Effector memory CD4-positive, alpha-beta T cell (primary cell): ENCODE results near the gene PEDS1.

Experiments
- DNase-seq, 3 donors: peaks; one replicate each; pipeline ENCODE4 v3.0.0-alpha.2; 2020
- H3K27ac ChIP-seq: 2 replicates; pipeline ENCODE4 v1.7.0; 2013; ENCODE audit warnings: mild to moderate bottlenecking, low read length, moderate library complexity; ENCODE audit not compliant: insufficient read depth, poor library complexity, severe bottlenecking
- H3K27me3 ChIP-seq: replicated peaks from 2 replicates; pipeline ENCODE4 v1.7.0; 2013; ENCODE audit warnings: mild to moderate bottlenecking, low read length; ENCODE audit not compliant: insufficient read depth, control insufficient read depth, poor library complexity, severe bottlenecking
- H3K36me3 ChIP-seq: 2 replicates; pipeline ENCODE4 v1.7.0; 2013; ENCODE audit warnings: mild to moderate bottlenecking, low read length, moderate library complexity; ENCODE audit not compliant: control insufficient read depth, insufficient read depth
- H3K4me1 ChIP-seq: 2 replicates; pipeline ENCODE4 v1.7.0; 2013; ENCODE audit warnings: low read length, mild to moderate bottlenecking; ENCODE audit not compliant: control insufficient read depth, insufficient read depth, poor library complexity, severe bottlenecking
- H3K4me3 ChIP-seq: 2 replicates; pipeline ENCODE4 v1.7.0; 2013; ENCODE audit warnings: low read length, low read depth, mild to moderate bottlenecking; ENCODE audit not compliant: insufficient read depth, poor library complexity, severe bottlenecking
- H3K9me3 ChIP-seq: 2 replicates; pipeline ENCODE4 v1.7.0; 2013; ENCODE audit warnings: mild to moderate bottlenecking, low read length, moderate library complexity; ENCODE audit not compliant: control insufficient read depth

Gene PEDS1

DNA sequence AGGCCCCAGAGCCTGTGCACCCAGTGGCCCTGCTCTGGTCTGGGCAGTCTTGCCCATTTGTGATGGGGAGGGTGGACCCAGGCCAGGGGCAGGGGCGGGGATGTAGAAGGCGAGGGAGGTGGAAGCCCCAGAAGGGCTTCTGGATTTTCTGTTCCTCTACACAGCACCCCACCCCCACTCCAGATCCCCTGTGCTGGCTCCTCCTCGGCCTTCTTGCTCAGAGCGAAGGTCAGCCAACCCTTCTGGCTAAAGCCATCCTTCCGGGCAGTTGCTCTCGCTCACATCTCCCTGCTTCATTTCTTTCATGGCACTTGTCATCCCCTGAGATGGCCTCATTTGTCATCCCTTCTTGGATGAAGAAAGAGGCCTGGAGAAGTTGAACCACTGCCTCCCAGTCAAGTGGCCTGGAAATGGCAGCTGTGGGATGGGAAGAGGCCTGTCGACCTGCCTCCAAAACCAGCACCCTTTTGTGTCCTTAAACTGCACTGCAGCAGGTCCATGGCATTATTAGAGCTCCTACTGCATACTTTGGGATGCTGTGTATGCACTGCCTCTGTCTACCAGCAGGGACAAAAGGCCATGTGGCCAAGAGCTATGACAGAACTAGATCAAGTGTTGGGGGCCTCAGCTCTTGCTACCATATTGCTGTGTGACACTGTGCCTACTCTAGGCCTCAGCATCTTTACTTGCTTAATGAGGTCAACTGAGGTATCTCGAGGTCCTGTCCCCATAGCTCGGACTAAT lies 19.9 kb downstream of the PEDS1 start:
- H3K27me3 ChIP-seq: no peaks in the 10 kb centered on the region
- H3K36me3 ChIP-seq: peaks cover 44% of the 10 kb centered on the region
- no peak overlapping the region for H3K4me3 ChIP-seq
- H3K27ac ChIP-seq: no peak overlapping the region
- H3K4me1 ChIP-seq: no peaks in the 10 kb centered on the region
- no peaks in the 10 kb centered on the region for H3K9me3 ChIP-seq
- DNase-seq: no peak

DNA sequence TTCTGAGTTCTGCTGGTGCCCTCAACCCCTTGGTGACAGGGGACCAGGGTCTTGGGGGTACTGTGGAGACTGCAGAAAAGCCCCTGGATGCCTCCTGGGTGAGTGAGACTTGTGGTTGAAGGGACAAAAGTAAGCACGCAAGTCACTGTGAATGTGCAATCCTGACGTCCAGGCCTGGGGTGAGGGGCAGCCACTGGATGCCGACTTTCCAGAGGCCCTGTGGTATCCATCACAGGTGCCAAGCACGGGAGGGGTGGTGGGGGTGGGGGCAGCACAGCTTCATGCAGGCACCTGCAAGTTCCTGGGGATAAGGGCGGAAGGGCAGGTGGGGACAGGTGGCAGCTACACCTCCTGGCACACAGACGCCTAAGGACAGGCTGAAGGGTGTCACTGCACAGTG lies 20.5 kb downstream of the PEDS1 start:
- Histone ChIP-seq H3K4me1 (no peaks in the 10 kb centered on the region), H3K9me3 (no peaks in the 10 kb centered on the region), H3K4me3 (no peak overlapping the region), H3K36me3 (peaks cover 50% of the 10 kb centered on the region), H3K27ac (no peak overlapping the region), H3K27me3 (no peaks in the 10 kb centered on the region)
- DNase-seq: no peak

DNA sequence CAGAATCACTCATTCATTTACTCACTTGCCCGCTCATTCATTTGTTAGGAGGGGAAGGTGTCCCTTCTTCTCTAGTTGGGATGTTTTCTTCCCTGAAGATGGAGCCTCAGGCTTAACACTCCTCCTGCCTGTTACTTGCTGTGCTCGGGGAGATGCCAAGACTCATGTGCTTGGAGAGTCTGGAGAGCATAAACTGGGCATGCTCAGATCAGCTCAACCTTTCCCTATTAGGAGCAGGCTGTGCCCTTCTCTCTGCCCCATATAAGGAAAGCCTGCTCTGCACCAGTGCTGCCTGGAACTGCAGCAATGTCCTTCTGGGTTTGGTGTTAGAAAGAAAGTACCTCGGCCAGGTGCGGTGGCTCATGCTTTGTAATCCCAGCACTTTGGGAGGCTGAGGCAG lies 22.5 kb downstream of the PEDS1 start:
- Histone ChIP-seq H3K27me3 (no peaks in the 10 kb centered on the region), H3K36me3 (peaks cover 67% of the 10 kb centered on the region), H3K4me1 (no peaks in the 10 kb centered on the region), H3K9me3 (no peaks in the 10 kb centered on the region), H3K4me3 (no peak overlapping the region), H3K27ac (no peak overlapping the region)
- DNase-seq: no peak

DNA sequence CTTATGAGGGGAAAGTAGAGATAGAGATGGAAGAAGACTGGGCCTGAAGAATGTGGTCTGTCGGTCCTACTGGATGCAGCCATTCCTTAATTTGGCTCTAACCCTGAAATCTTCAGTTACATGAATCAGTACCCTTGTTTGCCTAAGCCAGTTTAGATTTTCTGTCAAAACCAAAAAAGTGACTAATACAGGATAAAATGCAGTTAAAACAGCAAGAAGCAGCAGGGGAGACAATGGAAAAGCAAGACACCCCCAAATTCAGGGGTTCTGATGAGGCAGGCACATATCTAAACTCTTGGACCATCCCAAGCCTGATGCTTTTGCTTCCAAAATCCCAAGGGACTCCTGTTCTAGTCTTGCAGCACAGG lies 23.2 kb downstream of the PEDS1 start:
- no peak overlapping the region for H3K27ac ChIP-seq
- H3K27me3 ChIP-seq: no peaks in the 10 kb centered on the region
- peaks cover 74% of the 10 kb centered on the region for H3K36me3 ChIP-seq
- no peaks in the 10 kb centered on the region for H3K4me1 ChIP-seq
- no peaks in the 10 kb centered on the region for H3K9me3 ChIP-seq
- DNase-seq: no peak
- no peak overlapping the region for H3K4me3 ChIP-seq

DNA sequence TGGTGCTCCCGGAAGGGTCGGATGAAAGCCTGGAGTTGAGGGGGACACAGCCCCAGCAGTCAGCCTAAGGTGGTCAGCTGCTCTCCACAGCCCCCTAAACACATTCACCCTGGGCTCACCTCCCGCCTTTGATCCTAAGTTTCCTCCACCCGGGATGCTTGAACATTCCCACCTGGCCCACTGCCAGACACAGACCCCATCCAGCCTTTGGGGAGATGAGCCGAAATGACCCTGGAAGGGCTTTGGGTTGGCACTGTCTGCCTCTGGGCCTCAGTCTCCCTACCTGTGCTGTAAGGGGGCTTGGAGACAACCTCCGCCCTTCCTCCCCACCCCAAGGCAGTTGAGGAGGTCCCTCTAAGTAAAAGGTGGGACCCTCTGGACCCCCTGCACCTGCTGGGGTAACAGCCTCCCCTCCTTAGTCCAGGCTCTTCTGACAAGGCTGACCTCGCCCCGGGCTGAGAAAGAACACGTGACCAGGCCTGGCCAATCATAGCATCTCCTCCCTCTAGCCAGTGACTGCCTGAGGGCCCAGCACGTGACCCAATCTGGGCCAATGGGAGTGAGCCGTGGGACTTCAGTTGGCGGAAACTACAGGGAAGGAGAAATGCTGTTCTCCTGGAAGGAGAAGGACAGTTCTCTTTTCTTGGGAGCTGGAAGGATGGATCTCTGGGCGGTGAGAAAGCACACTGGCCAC lies 23.7 kb downstream of the PEDS1 start:
- no peak overlapping the region for H3K4me3 ChIP-seq
- H3K27ac ChIP-seq: no peak overlapping the region
- H3K36me3 ChIP-seq: peaks cover 70% of the 10 kb centered on the region

DNA sequence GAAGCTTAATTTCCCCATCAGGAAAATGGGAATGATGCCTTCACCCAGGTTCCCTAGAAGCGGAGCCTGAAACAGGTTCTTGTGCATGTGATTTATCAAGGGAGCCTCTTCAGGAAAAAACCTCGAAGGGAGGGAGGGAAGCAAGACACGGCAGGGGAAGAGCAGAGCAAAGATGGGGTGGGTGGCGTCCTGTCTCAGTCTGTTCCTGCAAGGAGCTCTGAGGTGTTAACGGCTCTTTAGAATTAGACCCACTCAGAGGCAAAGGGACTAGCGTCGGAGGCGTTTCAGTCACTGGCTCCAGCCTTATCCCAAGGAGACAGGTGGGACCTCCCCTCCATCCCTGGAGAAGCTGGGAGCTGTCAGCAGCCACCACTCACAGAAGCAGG lies 25.0 kb downstream of the PEDS1 start:
- DNase-seq: no peak
- no peaks in the 10 kb centered on the region for H3K27me3 ChIP-seq
- H3K4me3 ChIP-seq: no peak overlapping the region
- peaks cover 63% of the 10 kb centered on the region for H3K36me3 ChIP-seq
- H3K9me3 ChIP-seq: no peaks in the 10 kb centered on the region
- H3K27ac ChIP-seq: no peak overlapping the region
- no peaks in the 10 kb centered on the region for H3K4me1 ChIP-seq

More for the DNA sequence above, 23.7 kb downstream of the PEDS1 start:
- Histone ChIP-seq H3K4me1 (no peaks in the 10 kb centered on the region), H3K27me3 (no peaks in the 10 kb centered on the region), H3K9me3 (no peaks in the 10 kb centered on the region)
- DNase-seq: no peak

DNA sequence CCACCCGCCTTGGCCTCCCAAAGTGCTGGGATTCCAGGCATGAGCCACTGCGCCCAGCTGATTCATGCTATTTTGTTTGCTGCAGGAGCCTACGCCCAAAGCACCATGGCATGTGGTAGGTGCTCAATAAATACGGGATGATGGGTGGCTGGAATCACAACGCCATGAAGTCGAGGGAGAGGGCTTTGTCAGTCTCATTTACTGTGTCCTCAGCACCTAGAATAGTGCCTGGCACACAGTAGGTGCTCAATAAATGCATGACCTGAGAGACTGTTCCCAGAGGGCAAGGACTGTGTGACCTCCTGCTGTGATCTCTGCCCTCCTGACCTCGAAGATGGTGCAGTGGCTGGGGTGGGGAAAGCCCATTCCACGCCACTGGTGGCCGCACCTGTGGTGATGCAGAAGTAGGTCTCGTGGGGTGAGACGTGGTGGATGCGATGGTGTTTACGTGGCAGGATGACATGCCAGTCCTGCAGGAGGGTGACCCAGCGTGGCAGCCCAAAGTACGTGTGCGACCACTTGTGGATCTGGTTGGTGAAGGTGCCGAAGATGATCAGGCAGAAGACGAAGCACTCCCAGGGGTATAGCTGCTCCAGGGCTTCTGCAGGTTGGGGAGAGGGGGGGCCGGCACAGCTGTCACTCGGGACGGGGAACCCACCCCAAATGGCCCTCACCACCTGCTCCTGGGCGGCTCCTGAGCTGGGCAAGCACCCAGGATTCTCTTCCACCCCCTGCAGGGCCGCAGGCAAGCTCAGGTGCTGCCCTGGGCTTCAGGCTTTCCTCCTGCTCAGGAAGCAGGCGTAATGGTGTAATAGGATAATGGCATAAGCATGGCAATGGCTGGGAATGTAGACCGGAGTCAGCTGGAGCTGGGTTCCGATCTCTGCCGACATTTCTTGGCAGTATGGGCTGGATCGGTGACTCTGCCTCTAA lies 25.7 kb downstream of the PEDS1 start:
- Histone ChIP-seq H3K27ac (no peak overlapping the region), H3K9me3 (no peaks in the 10 kb centered on the region), H3K4me3 (no peak overlapping the region), H3K27me3 (no peaks in the 10 kb centered on the region), H3K36me3 (peaks cover 61% of the 10 kb centered on the region), H3K4me1 (no peaks in the 10 kb centered on the region)
- no peak for DNase-seq

DNA sequence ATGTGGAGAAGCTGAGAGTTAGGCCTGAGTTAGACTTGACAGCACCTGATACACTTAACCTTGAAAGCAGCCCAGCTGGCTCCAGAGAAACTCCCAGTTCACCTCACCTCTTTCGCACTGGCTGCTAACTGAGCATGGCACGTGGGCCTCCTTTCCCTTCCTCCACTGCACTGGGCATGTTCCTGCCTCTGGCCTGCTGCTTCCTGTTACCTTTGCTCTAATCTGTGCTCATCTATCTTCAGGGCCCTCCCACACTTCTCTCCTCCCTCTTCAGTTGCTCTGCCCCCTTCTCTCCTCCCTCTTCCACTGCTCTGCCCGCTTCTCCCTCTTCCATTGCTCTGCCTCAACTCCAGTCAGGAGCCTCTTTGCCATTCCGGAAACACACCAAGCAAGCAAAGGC lies 26.9 kb downstream of the PEDS1 start:
- no peak overlapping the region for H3K27ac ChIP-seq
- H3K9me3 ChIP-seq: no peaks in the 10 kb centered on the region
- peaks cover 57% of the 10 kb centered on the region for H3K36me3 ChIP-seq
- no peaks in the 10 kb centered on the region for H3K27me3 ChIP-seq
- no peak overlapping the region for H3K4me3 ChIP-seq
- no peak for DNase-seq
- no peaks in the 10 kb centered on the region for H3K4me1 ChIP-seq

DNA sequence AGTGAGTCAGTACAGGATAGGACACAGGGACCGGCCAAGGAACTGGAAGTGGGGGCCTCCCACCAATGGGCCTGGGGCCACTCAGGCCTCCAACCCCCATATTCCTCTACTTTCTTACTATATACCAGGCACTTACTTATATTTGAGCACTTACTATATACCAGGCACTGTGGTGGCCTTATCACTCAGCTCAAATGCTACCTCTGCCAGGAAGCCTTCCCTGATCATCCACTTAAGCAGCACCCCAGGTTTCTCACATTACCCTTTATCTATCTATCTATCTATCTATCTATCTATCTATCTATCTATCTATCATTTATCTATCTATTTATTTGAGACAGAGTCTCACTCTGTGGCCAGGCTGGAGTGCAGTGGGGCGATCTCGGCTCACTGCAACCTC lies 28.2 kb downstream of the PEDS1 start:
- H3K36me3 ChIP-seq: peaks cover 52% of the 10 kb centered on the region
- no peak overlapping the region for H3K4me3 ChIP-seq
- H3K27ac ChIP-seq: no peak overlapping the region
- H3K4me1 ChIP-seq: no peaks in the 10 kb centered on the region
- no peak for DNase-seq
- H3K27me3 ChIP-seq: no peaks in the 10 kb centered on the region
- H3K9me3 ChIP-seq: no peaks in the 10 kb centered on the region

DNA sequence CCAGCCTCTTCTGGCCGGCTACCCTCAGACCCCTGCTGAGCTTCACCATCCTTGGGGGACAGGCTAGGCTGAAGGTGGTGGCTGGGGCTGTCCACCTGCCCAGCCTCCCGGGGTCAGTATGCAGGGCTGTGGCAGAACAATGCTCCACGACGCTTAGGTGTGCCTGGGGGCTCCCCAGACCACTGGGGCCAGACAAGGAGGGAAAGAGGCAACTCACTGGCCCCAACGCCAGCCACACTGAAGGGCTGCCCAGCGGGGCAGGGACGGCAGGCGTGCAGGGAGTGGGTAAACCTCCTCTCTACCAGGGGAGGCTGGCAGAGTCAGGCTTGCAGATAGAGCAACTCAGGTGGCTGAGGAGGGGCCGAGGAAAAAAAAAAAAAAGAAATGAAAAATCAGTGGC lies 29.0 kb downstream of the PEDS1 start:
- Histone ChIP-seq H3K4me1 (no peaks in the 10 kb centered on the region), H3K27me3 (no peaks in the 10 kb centered on the region), H3K9me3 (no peaks in the 10 kb centered on the region), H3K4me3 (no peak overlapping the region), H3K27ac (no peak overlapping the region), H3K36me3 (peaks cover 44% of the 10 kb centered on the region)
- no peak for DNase-seq
